Measurements from ENCODE around the gene RAI1.

Gene RAI1

DNA sequence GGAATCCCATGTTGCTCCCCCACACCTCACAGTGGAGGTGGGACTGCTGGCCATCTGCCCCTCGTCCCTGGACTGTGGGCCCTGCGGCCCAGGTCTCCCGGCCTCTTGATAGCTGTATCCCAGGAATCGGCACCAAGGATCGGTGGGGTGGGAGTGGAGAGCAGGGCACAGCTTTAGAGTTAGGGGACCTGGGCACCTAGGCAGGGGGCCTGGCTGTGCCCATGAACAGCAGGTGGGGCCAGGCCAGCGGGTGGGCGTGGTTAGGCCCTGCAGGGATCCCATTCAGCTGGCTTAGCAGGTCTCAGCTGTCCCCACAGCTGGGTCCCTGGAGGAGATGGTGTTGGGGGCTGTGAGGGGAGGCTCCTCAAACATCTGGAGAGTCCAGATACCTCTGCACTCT is 106.3 kb downstream of the RAI1 start:
- no peak overlapping the region for H3K27ac ChIP-seq
- peaks cover 34% of the 10 kb centered on the region for H3K4me1 ChIP-seq
- no peak overlapping the region for H3K4me3 ChIP-seq (ENCODE audit: low read depth, low read length)
- no peak overlapping the region for H3K9ac ChIP-seq
- H3K36me3 ChIP-seq (ENCODE audit: control insufficient read depth, insufficient read depth, low read length), result no peaks in the 10 kb centered on the region
- H3K9me3 ChIP-seq (ENCODE audit: control insufficient read depth, low read length), result no peaks in the 10 kb centered on the region
- no peak for TF ChIP-seq CTCF (IDR thresholded peaks at IDR 0.05)
- H3K79me2 ChIP-seq, result peaks cover 55% of the 10 kb centered on the region
- no peak overlapping the region for H3K4me2 ChIP-seq (ENCODE audit: low read length)
- H2AFZ ChIP-seq, result no peak overlapping the region
- H3K27me3 ChIP-seq (ENCODE audit: control insufficient read depth, insufficient read depth, low read length), result no peaks in the 10 kb centered on the region

- peaks cover 43% of the 10 kb centered on the region for H3K4me1 ChIP-seq
These were observed 107.7 kb downstream of the RAI1 start for GRCh38 chr17:17788967-17789366.

GRCh38 chr17:17789410-17789809 is 108.2 kb downstream of the RAI1 start:
- Histone ChIP-seq H3K9me3 (ENCODE audit: control insufficient read depth, low read length) (no peaks in the 10 kb centered on the region), H2AFZ (no peak overlapping the region), H3K36me3 (ENCODE audit: control insufficient read depth, insufficient read depth, low read length) (no peaks in the 10 kb centered on the region), H3K4me2 (ENCODE audit: low read length) (no peak overlapping the region), H3K4me1 (peaks cover 41% of the 10 kb centered on the region), H3K79me2 (peaks cover 50% of the 10 kb centered on the region), H3K27me3 (ENCODE audit: control insufficient read depth, insufficient read depth, low read length) (no peaks in the 10 kb centered on the region), H3K4me3 (ENCODE audit: low read depth, low read length) (no peak overlapping the region), H3K27ac (no peak overlapping the region), H3K9ac (no peak overlapping the region)
- TF ChIP-seq CTCF (IDR thresholded peaks at IDR 0.05), result no peak

More at GRCh38 chr17:17788967-17789366, 107.7 kb downstream of the RAI1 start:
- no peak overlapping the region for H3K27ac ChIP-seq
- H3K79me2 ChIP-seq, result peaks cover 54% of the 10 kb centered on the region
- no peaks in the 10 kb centered on the region for H3K27me3 ChIP-seq (ENCODE audit: control insufficient read depth, insufficient read depth, low read length)
- no peak overlapping the region for H3K4me2 ChIP-seq (ENCODE audit: low read length)
- no peaks in the 10 kb centered on the region for H3K36me3 ChIP-seq (ENCODE audit: control insufficient read depth, insufficient read depth, low read length)
- no peaks in the 10 kb centered on the region for H3K9me3 ChIP-seq (ENCODE audit: control insufficient read depth, low read length)
- H3K9ac ChIP-seq, result no peak overlapping the region
- no peak overlapping the region for H2AFZ ChIP-seq
- TF ChIP-seq CTCF (IDR thresholded peaks at IDR 0.05), result no peak
- no peak overlapping the region for H3K4me3 ChIP-seq (ENCODE audit: low read depth, low read length)

GRCh38 chr17:17789828-17790636 is 108.8 kb downstream of the RAI1 start:
- TF ChIP-seq CTCF (IDR thresholded peaks at IDR 0.05), result no peak
- Histone ChIP-seq H3K36me3 (ENCODE audit: control insufficient read depth, insufficient read depth, low read length) (no peaks in the 10 kb centered on the region), H3K9me3 (ENCODE audit: control insufficient read depth, low read length) (no peaks in the 10 kb centered on the region), H3K4me3 (ENCODE audit: low read depth, low read length) (no peak overlapping the region), H3K4me2 (ENCODE audit: low read length) (no peak overlapping the region), H2AFZ (no peak overlapping the region), H3K27ac (no peak overlapping the region), H3K27me3 (ENCODE audit: control insufficient read depth, insufficient read depth, low read length) (no peaks in the 10 kb centered on the region), H3K79me2 (peaks cover 49% of the 10 kb centered on the region), H3K4me1 (peaks cover 35% of the 10 kb centered on the region), H3K9ac (no peak overlapping the region)
